ENCODE results near the gene HLA-F.

HLA-F gene

GRCh38 chr6:29727637-29728036 is 4.4 kb downstream of the HLA-F start:
- no peak for TF ChIP-seq CTCF (IDR thresholded peaks at IDR 0.05; ENCODE audit: control extremely low read depth, extremely low read depth, low read depth, missing control alignments)
- CTCF ChIA-PET = interaction anchor here (0.8 to 3.9 kb wide), 10 partner anchors 8 to 333 kb away, joined by 3 to 20 read pairs (median 4); partner anchors contain the start of gene POLR1H
- DNase-seq (ENCODE audit: extremely low spot score) = no peak
- POLR2A ChIA-PET = interaction anchor here (0.9 to 2.4 kb wide), 2 partner anchors 8 to 10 kb away, joined by 3 to 8 read pairs; no protein-coding TSS in a partner anchor

- ChIA-PET POLR2A (interaction anchor here (0.9 to 2.4 kb wide), 2 partner anchors 8 to 10 kb away, joined by 3 to 8 read pairs; no protein-coding TSS in a partner anchor), CTCF (interaction anchor here (0.8 to 3.9 kb wide), 10 partner anchors 8 to 333 kb away, joined by 3 to 20 read pairs (median 4); partner anchors contain the start of gene POLR1H)
- TF ChIP-seq CTCF (IDR thresholded peaks at IDR 0.05; ENCODE audit: control extremely low read depth, extremely low read depth, low read depth, missing control alignments) = no peak
- DNase-seq (ENCODE audit: extremely low spot score) = no peak
Observed at GRCh38 chr6:29728173-29728874, 5.1 kb downstream of the HLA-F start.

- TF ChIP-seq CTCF (IDR thresholded peaks at IDR 0.05; ENCODE audit: control extremely low read depth, extremely low read depth, low read depth, missing control alignments) = no peak
- POLR2A ChIA-PET = interaction anchor here (2.4 kb wide), 1 partner anchor 9 kb away, joined by 8 read pairs; no protein-coding TSS in a partner anchor
- CTCF ChIA-PET = interaction anchor here (1.1 to 3.9 kb wide), 3 partner anchors 9 to 76 kb away, joined by 3 to 20 read pairs (median 14); no protein-coding TSS in a partner anchor
- no peak for DNase-seq (ENCODE audit: extremely low spot score)
Observed at GRCh38 chr6:29728875-29729270, 5.6 kb downstream of the HLA-F start.

- no peak for TF ChIP-seq CTCF (IDR thresholded peaks at IDR 0.05; ENCODE audit: control extremely low read depth, extremely low read depth, low read depth, missing control alignments)
- no peak for DNase-seq (ENCODE audit: extremely low spot score)
- CTCF ChIA-PET = no interaction called here
- POLR2A ChIA-PET = no interaction called here
Observed at GRCh38 chr6:29729774-29730328, 6.6 kb downstream of the HLA-F start.

GRCh38 chr6:29730575-29731126 is 7.4 kb downstream of the HLA-F start:
- ChIA-PET POLR2A (no interaction called here), CTCF (interaction anchor here (1.7 to 8.7 kb wide), 2 partner anchors 22 to 77 kb away, joined by 5 to 65 read pairs; no protein-coding TSS in a partner anchor)
- TF ChIP-seq CTCF (IDR thresholded peaks at IDR 0.05; ENCODE audit: control extremely low read depth, extremely low read depth, low read depth, missing control alignments) = no peak
- no peak for DNase-seq (ENCODE audit: extremely low spot score)

- no peak for TF ChIP-seq CTCF (IDR thresholded peaks at IDR 0.05; ENCODE audit: control extremely low read depth, extremely low read depth, low read depth, missing control alignments)
- ChIA-PET CTCF (interaction anchor here (1.1 to 8.7 kb wide), 4 partner anchors 22 to 103 kb away, joined by 3 to 65 read pairs (median 4); no protein-coding TSS in a partner anchor), POLR2A (no interaction called here)
- DNase-seq (ENCODE audit: extremely low spot score) = no peak
Observed at GRCh38 chr6:29731281-29731680, 8.0 kb downstream of the HLA-F start.

All from GM10248 (cell line).